GM12874 (cell line): Measurements from ENCODE around the gene NALF2.
A peak's percentile ranks its signal among the peaks of the same experiment; 100 is the strongest.

Experiments used
- CTCF ChIP-seq: IDR thresholded peaks from 2 replicates; pipeline ENCODE4 v1.5.1; 2011; ENCODE audit warnings: low read depth, mild to moderate bottlenecking, control low read depth, low read length, moderate library complexity; ENCODE audit not compliant: insufficient read depth

The NALF2 gene

GRCh38 chrX:69496183-69496582 is 7.9 kb upstream of the NALF2 start:
- no peak for TF ChIP-seq CTCF

GRCh38 chrX:69501429-69501828 is 2.7 kb upstream of the NALF2 start:
- TF ChIP-seq CTCF, result no peak

GRCh38 chrX:69503228-69503781 is 821 bp upstream of the NALF2 start:
- TF ChIP-seq CTCF, result 0 out of 2 replicates have a peak, but pooled peaks have one; percentile 5

- no peak for TF ChIP-seq CTCF
These were observed 793 bp downstream of the NALF2 start for GRCh38 chrX:69504626-69505612.

- TF ChIP-seq CTCF, result no peak
These were observed 1.9 kb downstream of the NALF2 start for GRCh38 chrX:69505772-69506616.

- no peak for TF ChIP-seq CTCF
These were observed 2.7 kb downstream of the NALF2 start for GRCh38 chrX:69506617-69507499.
